Esophagus squamous epithelium (tissue), 5 donors: ENCODE measurements around the gene TPM1. TPM values are rescaled to one million over a fixed set of nuclear protein-coding genes. Genes with fewer than 3 reads are reported as not detected.
A peak's percentile ranks its signal among the peaks of the same experiment; 100 is the strongest.

ENCODE experiments used
- DNase-seq: peaks from one replicate; lab custom pipeline; 2025; lab: John Stamatoyannopoulos, UW
- H3K27ac ChIP-seq, 4 donors: fragments of 200-600 bp; sonication (generic); one replicate each; pipeline ENCODE4 v1.5.1; 2016 to 2019; ENCODE audit warnings: mild to moderate bottlenecking in 1 of 4
- H3K27me3 ChIP-seq, 4 donors: fragments of 200-600 bp; sonication (generic); 1 replicate in 3 of 4; 2 replicates in 1 of 4; pipeline versions ENCODE4 v1.5.1 to v1.6.0; 2017 to 2021; ENCODE audit warnings: antibody characterized with exemption in 1 of 4
- H3K36me3 ChIP-seq, 3 donors: fragments of 200-600 bp; sonication (generic); one replicate each; pipeline ENCODE4 v1.5.1; 2016 to 2019
- H3K4me1 ChIP-seq, 3 donors: fragments of 200-600 bp; sonication (generic); one replicate each; pipeline ENCODE4 v1.5.1; 2017 to 2019
- H3K4me3 ChIP-seq, 4 donors: fragments of 200-600 bp; sonication (generic); 1 replicate in 3 of 4; 2 replicates in 1 of 4; pipeline ENCODE4 v1.5.1; 2016 to 2019; ENCODE audit warnings: mild to moderate bottlenecking in 2 of 4, moderate library complexity in 1 of 4
- H3K9me3 ChIP-seq, 3 donors: fragments of 200-600 bp; sonication (generic); one replicate each; pipeline ENCODE4 v1.5.1; 2016 to 2019
- POLR2A ChIP-seq, 4 donors: fragments of 450-650 bp; IDR thresholded peaks; one replicate each; pipeline ENCODE4 v1.6.1; 2017; ENCODE audit warnings: antibody characterized with exemption in 4 of 4, mild to moderate bottlenecking in 4 of 4, moderate library complexity in 3 of 4
- WGBS, 2 donors: methylation state at CpG; one replicate each; pipeline ENCODE4 v1.1.5; 2018; 5-methylcytosine and 5-hydroxymethylcytosine counted together
- intact Hi-C: fragments of 100-400 bp; cut with DNase I; formaldehyde crosslinking; loops from one replicate; pipeline ENCODE4 v1.15.0; 2022
- total RNA-seq, 4 donors: library from RNA; depleted of rRNA; stranded (reverse); fragments of >200 nt; gene quantifications; one replicate each; pipeline ENCODE4 v1.1.0, GENCODE V29; 2016
- TF ChIP-seq, protein P1 (sequence below), 6 experiments: fragments of 450-650 bp in 4 of 6; fragments of 200-600 bp in 2 of 6; sonication (generic) in 2 of 6; IDR thresholded peaks; one replicate each; pipeline ENCODE4 v1.5.1; 2016 to 2019; ENCODE audit warnings: antibody characterized with exemption in 6 of 6, mild to moderate bottlenecking in 4 of 6, moderate library complexity in 4 of 6
- donor health status: DM: yes; HTN: yes; CAD: no.

Gene TPM1
- total RNA-seq, 4 donors from 2014 or later = 44.3 to 680 (median 138) TPM

DNA sequence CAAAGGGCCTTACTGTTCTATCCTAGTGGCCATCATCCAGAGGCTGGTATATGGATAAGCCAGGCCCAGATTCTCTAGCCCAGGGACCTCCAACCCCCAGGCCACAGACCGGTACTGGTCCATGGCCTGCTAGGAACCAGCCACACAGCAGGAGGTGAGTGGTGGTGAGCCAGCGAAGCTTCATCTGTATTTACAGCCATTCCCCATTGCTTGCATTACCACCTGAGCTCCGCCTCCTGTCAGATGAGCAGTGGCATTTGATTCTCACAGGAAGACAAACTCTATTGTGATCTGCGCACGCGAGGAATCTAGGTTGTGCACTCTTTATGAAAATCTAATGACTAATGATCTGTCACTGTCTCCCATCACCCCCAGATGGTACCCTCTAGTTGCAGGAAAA, 30.1 kb upstream of the TPM1 start:
- TF ChIP-seq, protein P1, sequence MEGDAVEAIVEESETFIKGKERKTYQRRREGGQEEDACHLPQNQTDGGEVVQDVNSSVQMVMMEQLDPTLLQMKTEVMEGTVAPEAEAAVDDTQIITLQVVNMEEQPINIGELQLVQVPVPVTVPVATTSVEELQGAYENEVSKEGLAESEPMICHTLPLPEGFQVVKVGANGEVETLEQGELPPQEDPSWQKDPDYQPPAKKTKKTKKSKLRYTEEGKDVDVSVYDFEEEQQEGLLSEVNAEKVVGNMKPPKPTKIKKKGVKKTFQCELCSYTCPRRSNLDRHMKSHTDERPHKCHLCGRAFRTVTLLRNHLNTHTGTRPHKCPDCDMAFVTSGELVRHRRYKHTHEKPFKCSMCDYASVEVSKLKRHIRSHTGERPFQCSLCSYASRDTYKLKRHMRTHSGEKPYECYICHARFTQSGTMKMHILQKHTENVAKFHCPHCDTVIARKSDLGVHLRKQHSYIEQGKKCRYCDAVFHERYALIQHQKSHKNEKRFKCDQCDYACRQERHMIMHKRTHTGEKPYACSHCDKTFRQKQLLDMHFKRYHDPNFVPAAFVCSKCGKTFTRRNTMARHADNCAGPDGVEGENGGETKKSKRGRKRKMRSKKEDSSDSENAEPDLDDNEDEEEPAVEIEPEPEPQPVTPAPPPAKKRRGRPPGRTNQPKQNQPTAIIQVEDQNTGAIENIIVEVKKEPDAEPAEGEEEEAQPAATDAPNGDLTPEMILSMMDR (IDR thresholded peaks at IDR 0.05) = no peak
- TF ChIP-seq POLR2A (IDR thresholded peaks at IDR 0.05) = no peak
- intact Hi-C loops = no loop called here
- 94 to 100% methylated on average over 6 of the region's 6 CpGs for WGBS, 2 donors
- no peak overlapping the region for H3K27ac ChIP-seq
- H3K4me3 ChIP-seq = no peak overlapping the region
- DNase-seq = no peak
- H3K27me3 ChIP-seq = no peaks in the 10 kb centered on the region
- H3K9me3 ChIP-seq = no peaks in the 10 kb centered on the region
- no peaks in the 10 kb centered on the region for H3K36me3 ChIP-seq
- H3K4me1 ChIP-seq = peaks cover 0 to 28% (median 19%) of the 10 kb centered on the region in 3 donors

DNA sequence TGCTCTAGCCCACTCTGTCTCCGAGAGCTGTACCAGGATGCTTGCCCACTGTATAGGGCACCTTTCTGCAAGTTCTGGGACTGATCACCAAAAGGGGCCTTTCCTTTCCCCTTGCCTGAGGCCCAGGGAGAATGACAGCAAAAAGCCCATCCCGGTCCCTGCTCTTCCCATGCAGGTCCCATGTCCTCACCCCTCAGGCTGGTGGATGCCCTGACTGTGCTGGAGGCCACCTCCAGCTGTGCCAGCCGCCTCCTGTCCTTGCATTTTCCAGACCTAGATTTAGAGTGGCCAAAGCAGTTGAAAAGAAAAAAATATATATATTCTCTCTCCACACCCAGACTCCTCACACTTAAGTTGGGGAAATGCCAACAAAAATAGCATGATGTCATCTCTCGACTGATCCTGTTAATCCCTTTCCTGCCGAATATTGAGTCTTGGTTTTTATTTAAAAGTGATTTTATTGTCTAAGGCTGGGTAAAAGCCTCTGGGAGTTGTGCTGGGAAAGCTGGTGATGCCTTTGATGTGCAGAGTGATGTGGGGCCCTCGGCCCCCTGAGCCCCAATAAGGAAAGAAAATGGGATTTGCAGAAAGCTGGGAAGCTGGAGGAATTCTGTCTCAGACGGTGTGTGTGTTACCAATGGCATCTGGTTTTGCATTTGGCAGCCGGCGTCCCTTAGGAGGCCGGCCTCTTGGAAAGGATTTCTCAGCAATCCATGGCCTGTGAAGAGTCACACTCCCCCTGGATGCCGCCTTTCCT, 29.3 kb upstream of the TPM1 start:
- Histone ChIP-seq H3K36me3 (no peaks in the 10 kb centered on the region), H3K27ac (peak overlapping the region in 1 of 4 donors; percentile 28), H3K27me3 (no peaks in the 10 kb centered on the region), H3K4me3 (no peak overlapping the region), H3K9me3 (no peaks in the 10 kb centered on the region), H3K4me1 (peaks cover 0 to 28% (median 19%) of the 10 kb centered on the region in 3 donors)
- DNase-seq = no peak
- WGBS, 2 donors = 24 to 29% methylated on average over 7 to 9 of the region's 11 CpGs
- intact Hi-C loops = no loop called here
- no peak for TF ChIP-seq POLR2A (IDR thresholded peaks at IDR 0.05)

DNA sequence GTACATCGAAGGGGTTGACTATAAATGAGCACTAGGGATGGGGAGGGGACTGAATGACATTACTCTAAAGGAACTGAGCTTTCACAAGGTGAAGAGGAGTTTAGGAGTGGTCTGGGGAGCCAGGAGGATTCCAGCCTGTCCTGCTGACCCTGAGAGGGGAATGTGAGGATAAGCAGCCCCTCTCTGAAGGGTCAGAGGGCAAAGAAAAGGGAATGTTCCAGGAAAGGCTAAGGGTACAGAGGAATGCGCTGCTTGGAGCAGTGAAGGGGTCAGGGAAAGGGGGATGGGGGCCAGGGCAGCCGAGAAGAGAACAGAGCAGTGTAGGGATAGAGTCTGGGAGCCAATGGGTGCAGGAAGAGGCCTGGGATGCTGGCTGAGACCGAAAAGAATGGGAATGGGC, 28.0 kb upstream of the TPM1 start:
- DNase-seq = no peak
- Histone ChIP-seq H3K27me3 (no peaks in the 10 kb centered on the region), H3K4me1 (peaks cover 0 to 41% (median 26%) of the 10 kb centered on the region in 3 donors), H3K36me3 (no peaks in the 10 kb centered on the region), H3K27ac (no peak overlapping the region), H3K9me3 (no peaks in the 10 kb centered on the region), H3K4me3 (no peak overlapping the region)
- WGBS, 2 donors = 77 to 88% methylated on average over 4 of the region's 4 CpGs
- intact Hi-C loops = no loop called here
- no peak for TF ChIP-seq POLR2A (IDR thresholded peaks at IDR 0.05)
- TF ChIP-seq, protein P1 (IDR thresholded peaks at IDR 0.05) = no peak

DNA sequence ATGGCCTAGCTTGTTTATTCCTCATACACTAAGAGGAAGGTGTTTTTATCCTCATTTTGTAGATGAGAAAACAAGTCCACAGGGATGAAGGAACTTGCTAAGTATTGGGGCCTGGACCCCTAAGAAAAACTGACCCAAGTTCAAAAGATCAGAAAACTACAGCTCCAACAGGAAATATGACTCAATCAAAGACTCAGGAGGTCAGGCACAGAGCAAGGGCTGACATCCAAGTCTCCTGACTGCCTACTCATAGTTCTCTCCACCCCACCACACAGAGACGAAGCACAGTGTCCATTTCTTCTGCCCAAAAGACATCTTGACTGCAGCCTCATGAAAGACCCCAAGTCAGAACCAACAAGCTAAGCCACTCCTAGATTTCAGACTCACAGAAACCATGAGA, 26.9 kb upstream of the TPM1 start:
- DNase-seq = no peak
- TF ChIP-seq, protein P1 (IDR thresholded peaks at IDR 0.05) = no peak
- no peak for TF ChIP-seq POLR2A (IDR thresholded peaks at IDR 0.05)
- intact Hi-C loops = no loop called here
- peaks cover 0 to 44% (median 26%) of the 10 kb centered on the region in 3 donors for H3K4me1 ChIP-seq
- H3K9me3 ChIP-seq = no peaks in the 10 kb centered on the region
- H3K27ac ChIP-seq = peak overlapping the region in 3 of 4 donors; percentile 21 to 72 (median 47)
- 8 to 15% methylated on average over 1 of the region's 1 CpG for WGBS, 2 donors
- no peaks in the 10 kb centered on the region for H3K36me3 ChIP-seq
- H3K27me3 ChIP-seq = no peaks in the 10 kb centered on the region
- no peak overlapping the region for H3K4me3 ChIP-seq

DNA sequence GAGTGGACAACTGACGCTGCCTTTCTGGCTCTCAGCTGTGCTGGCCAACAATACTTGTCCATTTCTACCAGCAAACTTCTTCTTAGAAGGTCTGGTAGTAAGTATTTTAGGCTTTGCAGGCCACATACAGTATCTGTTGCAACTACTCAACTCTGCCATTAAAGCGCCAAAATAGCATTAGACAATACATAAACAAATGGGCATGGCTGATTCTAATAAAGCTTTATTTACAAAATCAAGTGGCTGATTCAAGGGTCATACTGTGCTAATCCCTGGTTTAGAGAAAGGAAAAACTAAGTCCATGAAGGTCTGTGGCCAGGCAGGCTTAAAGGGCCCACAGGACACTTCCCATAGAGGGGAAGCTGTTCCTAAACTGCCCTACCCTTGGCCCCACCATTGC, 26.3 kb upstream of the TPM1 start:
- Histone ChIP-seq H3K9me3 (no peaks in the 10 kb centered on the region), H3K4me3 (no peak overlapping the region), H3K36me3 (no peaks in the 10 kb centered on the region), H3K27ac (peak overlapping the region in 3 of 4 donors; percentile 21 to 72 (median 47)), H3K4me1 (peaks cover 0 to 44% (median 26%) of the 10 kb centered on the region in 3 donors), H3K27me3 (no peaks in the 10 kb centered on the region)
- TF ChIP-seq, protein P1 (IDR thresholded peaks at IDR 0.05) = no peak
- no peak for TF ChIP-seq POLR2A (IDR thresholded peaks at IDR 0.05)
- 100% methylated on average over 2 of the region's 2 CpGs for WGBS, 2 donors
- intact Hi-C loops = no loop called here
- DNase-seq = no peak
